Activated CD4-positive, alpha-beta T cell treated with anti-CD3 and anti-CD28 coated beads for 36 hours (primary cell): Measurements from ENCODE around the gene SCAMP2. TPM values are rescaled to one million over a fixed set of nuclear protein-coding genes. Genes with fewer than 3 reads are reported as not detected.

ENCODE experiments used
- ATAC-seq: fragments of 200-7000 bp; cut with Tn5 transposase; one replicate; pipeline ENCODE4 v1.10.0; 2021; ENCODE audit warnings: mild to moderate bottlenecking, moderate library complexity
- CTCF ChIA-PET: fragments of 350-600 bp; sonication (Branson Sonifier 250); formaldehyde crosslinking; loops from one replicate; lab custom pipeline; 2021; ENCODE audit warnings: antibody characterized with exemption; lab: Charles Lee
- POLR2A ChIA-PET: fragments of 350-600 bp; sonication (Branson Sonifier 250); formaldehyde crosslinking; loops from one replicate; lab custom pipeline; 2021; ENCODE audit warnings: antibody characterized with exemption, inconsistent platforms; lab: Charles Lee
- DNase-seq: peaks from one replicate; pipeline ENCODE4 v3.0.0-alpha.2; 2020
- H3K27ac Mint-ChIP-seq: one replicate; pipeline ENCODE4 v1.8.0; 2021; ENCODE audit warnings: mixed read lengths
- H3K27me3 Mint-ChIP-seq: one replicate; pipeline ENCODE4 v1.8.0; 2021; ENCODE audit warnings: mixed read lengths
- H3K36me3 Mint-ChIP-seq: one replicate; pipeline ENCODE4 v1.8.0; 2021; ENCODE audit warnings: low read depth, mixed read lengths
- H3K4me1 Mint-ChIP-seq: one replicate; pipeline ENCODE4 v1.8.0; 2021; ENCODE audit warnings: mixed read lengths
- H3K4me3 Mint-ChIP-seq: one replicate; pipeline ENCODE4 v1.8.0; 2021; ENCODE audit warnings: mild to moderate bottlenecking, moderate library complexity, mixed read lengths
- H3K9me3 Mint-ChIP-seq: one replicate; pipeline ENCODE4 v1.8.0; 2021; ENCODE audit warnings: low read depth, mixed read lengths
- intact Hi-C, 2 experiments: fragments of 100-400 bp; cut with DNase I in 1 of 2; cut with micrococcal nuclease in 1 of 2; formaldehyde crosslinking; loops; one replicate each; pipeline versions ENCODE4 v1.14.2 to v1.15.1; 2022 to 2024; cut with DNase I, micrococcal nuclease
- total RNA-seq, 2 experiments: library from RNA; stranded (reverse); gene quantifications; one replicate each; pipeline ENCODE4 v1.2.3, GENCODE V29; 2021

SCAMP2 gene
- total RNA-seq, 2 experiments from 2014 or later = 61.6 to 83.4 TPM

DNA sequence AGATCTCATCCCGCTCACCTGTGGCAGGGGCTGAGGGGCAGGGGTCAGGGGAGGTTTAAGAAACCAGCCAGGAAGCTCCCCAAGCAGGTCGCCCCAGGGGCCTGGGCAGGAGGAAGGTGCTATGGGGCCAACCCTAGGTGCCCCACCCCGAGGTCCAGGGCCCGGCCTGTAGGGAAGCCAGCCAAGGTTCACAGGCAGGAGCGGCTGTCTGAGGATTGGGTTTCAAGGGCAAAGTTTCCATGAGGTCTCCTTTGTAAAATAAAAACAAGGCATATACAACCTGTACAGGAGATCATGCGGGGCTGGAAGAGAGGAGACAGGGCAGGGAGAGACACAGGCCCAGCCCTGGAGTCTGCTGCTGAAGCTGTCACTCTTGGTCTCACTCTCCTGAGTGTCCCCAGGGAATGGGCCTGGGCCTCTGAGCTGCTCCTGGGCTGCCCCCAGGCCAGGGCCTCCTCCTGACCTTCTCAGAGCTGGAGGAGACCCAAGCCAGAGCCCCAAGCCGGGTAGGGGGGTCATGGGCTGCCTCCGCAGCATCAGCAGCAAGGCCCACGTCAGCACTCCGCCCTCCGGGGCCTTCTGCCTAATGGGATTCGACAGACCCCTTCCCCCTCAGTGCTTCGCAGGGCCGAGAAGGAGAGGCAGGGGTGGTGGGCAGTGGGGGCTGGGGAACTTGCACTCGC, 41.2 kb downstream of the SCAMP2 start:
- ChIA-PET POLR2A (no interaction called here), CTCF (interaction anchor here (2.0 kb wide), 1 partner anchor 69 kb away, joined by 13 read pairs; no protein-coding TSS in a partner anchor)
- Mint-ChIP-seq H3K27ac (no peak overlapping the region), H3K4me3 (no peak overlapping the region), H3K9me3 (no peaks in the 10 kb centered on the region), H3K36me3 (peaks cover 3% of the 10 kb centered on the region), H3K4me1 (peaks cover 13% of the 10 kb centered on the region), H3K27me3 (peaks cover 11% of the 10 kb centered on the region)
- intact Hi-C loops = no loop called here
- DNase-seq (no peak), ATAC-seq (no peak)

DNA sequence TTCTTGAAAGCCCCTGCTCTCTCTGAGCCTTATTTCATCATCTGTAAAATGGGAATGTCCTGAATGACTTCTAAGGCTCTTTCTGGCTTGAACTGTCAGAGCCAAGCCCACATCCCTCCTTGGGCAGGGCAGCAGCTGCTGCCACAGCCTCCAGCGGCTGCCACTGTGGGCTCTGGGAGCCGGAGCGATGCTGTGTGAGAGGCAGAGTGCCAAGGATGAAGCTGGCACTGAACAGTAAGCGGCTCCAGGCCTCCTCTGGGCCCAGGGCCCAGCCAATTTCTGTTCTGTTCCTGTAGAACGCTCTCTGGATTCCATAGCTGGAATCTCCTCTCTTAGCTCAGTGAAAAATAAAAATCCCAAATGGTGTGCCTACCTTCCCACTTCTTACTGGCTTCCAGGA, 42.3 kb downstream of the SCAMP2 start:
- DNase-seq (no peak), ATAC-seq (no peak)
- H3K4me3 Mint-ChIP-seq = no peak overlapping the region
- ChIA-PET CTCF (interaction anchor here (0.6 to 1.9 kb wide), 2 partner anchors 61 to 193 kb away, joined by 3 to 5 read pairs; no protein-coding TSS in a partner anchor), POLR2A (no interaction called here)
- no peaks in the 10 kb centered on the region for H3K9me3 Mint-ChIP-seq
- H3K4me1 Mint-ChIP-seq = peaks cover 13% of the 10 kb centered on the region
- peaks cover 3% of the 10 kb centered on the region for H3K36me3 Mint-ChIP-seq
- H3K27ac Mint-ChIP-seq = peak overlapping the region; percentile 37
- intact Hi-C loops = no loop called here
- H3K27me3 Mint-ChIP-seq = peaks cover 16% of the 10 kb centered on the region

DNA sequence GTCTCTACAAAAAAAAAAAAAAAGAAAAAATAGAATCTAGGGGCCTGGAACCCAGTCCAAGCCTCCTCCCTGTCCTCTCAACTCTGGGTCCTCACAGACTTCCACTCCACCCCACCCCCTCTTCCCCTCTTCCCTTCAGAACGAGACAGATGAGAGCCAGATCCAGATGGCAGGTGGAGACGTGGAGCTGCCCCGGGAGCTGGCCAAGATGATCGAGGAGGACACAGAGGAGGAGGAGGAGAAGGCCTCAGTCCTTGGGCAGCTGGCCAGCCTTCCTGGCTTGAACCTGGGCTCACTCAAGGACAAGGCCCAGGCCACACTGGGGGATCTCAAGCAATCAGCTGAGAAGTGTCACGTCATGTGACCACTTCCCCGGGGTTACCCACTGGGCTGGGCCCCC, 43.2 kb downstream of the SCAMP2 start:
- Mint-ChIP-seq H3K27me3 (peaks cover 18% of the 10 kb centered on the region), H3K4me1 (peaks cover 13% of the 10 kb centered on the region), H3K4me3 (no peak overlapping the region), H3K36me3 (peaks cover under 1% of the 10 kb centered on the region), H3K9me3 (no peaks in the 10 kb centered on the region), H3K27ac (no peak overlapping the region)
- ATAC-seq = no peak
- ChIA-PET POLR2A (interaction anchor here (0.7 kb wide), 1 partner anchor 49 kb away, joined by 5 read pairs; no protein-coding TSS in a partner anchor), CTCF (interaction anchor here (0.6 to 1.9 kb wide), 4 partner anchors 42 to 60 kb away, joined by 3 to 5 read pairs (median 3); no protein-coding TSS in a partner anchor)
- intact Hi-C loops = no loop called here
- no peak for DNase-seq

DNA sequence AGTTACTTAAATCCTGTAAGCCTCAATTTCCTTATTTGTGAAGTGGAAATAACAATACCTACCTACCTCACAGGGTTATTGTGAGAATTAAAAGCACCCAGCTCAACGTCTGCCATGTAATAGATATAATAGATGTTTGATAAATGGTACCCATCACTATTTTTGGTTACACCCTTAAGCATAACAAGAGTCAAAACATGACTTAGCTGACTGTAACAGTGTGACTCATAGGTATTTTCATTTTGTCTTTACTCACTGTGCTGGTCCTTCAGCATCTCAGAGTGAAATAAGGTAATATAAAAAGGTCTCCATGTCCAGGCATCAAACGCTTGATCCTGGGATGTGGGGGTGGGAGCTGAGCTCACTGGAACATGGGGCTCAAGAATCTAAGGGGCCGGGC, 43.7 kb downstream of the SCAMP2 start:
- intact Hi-C loops = no loop called here
- ATAC-seq (peak; percentile 97), DNase-seq (no peak)
- peaks cover 13% of the 10 kb centered on the region for H3K4me1 Mint-ChIP-seq
- no peaks in the 10 kb centered on the region for H3K36me3 Mint-ChIP-seq
- H3K4me3 Mint-ChIP-seq = no peak overlapping the region
- H3K9me3 Mint-ChIP-seq = no peaks in the 10 kb centered on the region
- H3K27me3 Mint-ChIP-seq = peaks cover 22% of the 10 kb centered on the region
- POLR2A ChIA-PET = interaction anchor here (0.7 kb wide), 1 partner anchor 49 kb away, joined by 5 read pairs; no protein-coding TSS in a partner anchor
- CTCF ChIA-PET = interaction anchor here (0.7 to 1.9 kb wide), 4 partner anchors 42 to 120 kb away, joined by 3 to 5 read pairs (median 4); no protein-coding TSS in a partner anchor
- H3K27ac Mint-ChIP-seq = no peak overlapping the region

DNA sequence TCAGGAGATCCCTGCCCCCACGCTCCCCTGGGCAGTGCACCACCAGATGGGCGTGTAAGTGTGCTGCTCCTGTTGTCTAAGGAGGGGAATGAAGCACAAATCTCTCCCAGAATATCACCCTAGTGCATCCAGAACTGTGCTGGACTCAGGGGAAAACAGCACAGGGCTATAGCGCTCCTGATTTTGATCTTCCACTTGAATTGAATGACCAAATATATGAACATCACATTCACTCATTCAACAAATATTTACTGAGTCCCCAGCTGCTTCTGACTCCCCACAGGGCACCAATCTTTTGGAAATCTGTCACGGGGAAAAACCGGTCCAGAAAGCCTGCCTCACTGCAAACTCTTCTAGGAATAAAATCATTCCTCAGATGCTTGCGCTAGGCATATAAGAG, 44.3 kb downstream of the SCAMP2 start:
- Mint-ChIP-seq H3K27me3 (peaks cover 22% of the 10 kb centered on the region), H3K27ac (no peak overlapping the region), H3K9me3 (no peaks in the 10 kb centered on the region), H3K4me3 (no peak overlapping the region), H3K36me3 (no peaks in the 10 kb centered on the region), H3K4me1 (peaks cover 13% of the 10 kb centered on the region)
- intact Hi-C loops = no loop called here
- CTCF ChIA-PET = interaction anchor here (0.6 to 1.9 kb wide), 5 partner anchors 41 to 1122 kb away, joined by 3 to 6 read pairs (median 5); no protein-coding TSS in a partner anchor
- ATAC-seq (no peak), DNase-seq (no peak)
- POLR2A ChIA-PET = no interaction called here

DNA sequence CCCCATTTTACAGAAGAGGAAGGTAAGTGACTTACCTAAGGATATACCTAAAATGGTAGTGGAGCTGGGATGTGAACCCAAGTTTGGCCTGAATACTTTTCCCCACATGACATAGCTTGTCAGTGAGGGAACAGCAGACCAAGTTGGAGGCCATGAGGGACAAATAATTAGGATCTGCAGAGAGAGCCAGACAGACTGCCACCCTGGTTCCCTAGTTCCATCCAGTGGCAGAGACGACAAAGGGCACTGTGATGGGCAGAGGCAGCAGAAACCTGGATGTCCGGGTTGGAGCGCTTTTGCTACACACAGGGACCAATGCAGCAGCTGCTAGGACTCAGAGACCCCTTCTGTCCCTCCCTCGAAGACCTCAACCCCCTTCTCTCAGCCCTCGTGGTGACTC, 45.6 kb downstream of the SCAMP2 start:
- POLR2A ChIA-PET = no interaction called here

DNA sequence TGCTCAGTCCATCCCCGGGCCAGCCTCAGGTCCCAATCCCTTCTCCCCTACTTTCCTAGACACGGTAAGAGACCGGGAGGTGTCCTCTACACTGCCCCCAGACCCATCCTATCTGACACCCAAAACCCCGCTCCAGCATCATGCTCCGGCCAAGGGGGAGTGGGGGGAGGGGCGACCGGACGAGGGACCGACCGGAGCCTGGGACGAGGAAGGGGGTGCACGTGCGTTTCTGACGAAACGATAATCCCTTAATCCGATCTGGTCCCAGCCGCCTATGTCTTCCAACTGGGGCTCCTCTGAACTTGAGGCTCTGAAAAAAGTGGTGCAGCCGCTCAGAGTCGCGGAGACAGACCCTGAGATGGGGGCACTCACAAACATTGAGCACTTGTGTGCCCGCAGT, 46.2 kb downstream of the SCAMP2 start:
- Mint-ChIP-seq H3K27me3 (peaks cover 22% of the 10 kb centered on the region), H3K27ac (no peak overlapping the region), H3K4me3 (no peak overlapping the region), H3K4me1 (peaks cover 13% of the 10 kb centered on the region), H3K36me3 (no peaks in the 10 kb centered on the region), H3K9me3 (no peaks in the 10 kb centered on the region)
- intact Hi-C loops = loop anchor here in 1 of 2 experiments (2.0 kb wide), 1 partner anchor 168 kb away; the partner anchor contains the start of gene SCAMP5
- ChIA-PET CTCF (interaction anchor here (0.7 to 1.9 kb wide), 6 partner anchors 8 to 116 kb away, joined by 3 to 5 read pairs (median 3); no protein-coding TSS in a partner anchor), POLR2A (no interaction called here)
- ATAC-seq (no peak), DNase-seq (no peak)

More for the DNA sequence above, 45.6 kb downstream of the SCAMP2 start:
- Mint-ChIP-seq H3K27ac (no peak overlapping the region), H3K36me3 (no peaks in the 10 kb centered on the region), H3K4me1 (peaks cover 13% of the 10 kb centered on the region), H3K9me3 (no peaks in the 10 kb centered on the region), H3K27me3 (peaks cover 22% of the 10 kb centered on the region), H3K4me3 (no peak overlapping the region)
- CTCF ChIA-PET = interaction anchor here (0.5 to 1.9 kb wide), 8 partner anchors 15 to 115 kb away, joined by 3 to 5 read pairs (median 3); partner anchors contain the start of gene CSK
- DNase-seq (no peak), ATAC-seq (no peak)
- intact Hi-C loops = loop anchor here in 1 of 2 experiments (2.0 kb wide), 1 partner anchor 167 kb away; the partner anchor contains the start of gene SCAMP5

DNA sequence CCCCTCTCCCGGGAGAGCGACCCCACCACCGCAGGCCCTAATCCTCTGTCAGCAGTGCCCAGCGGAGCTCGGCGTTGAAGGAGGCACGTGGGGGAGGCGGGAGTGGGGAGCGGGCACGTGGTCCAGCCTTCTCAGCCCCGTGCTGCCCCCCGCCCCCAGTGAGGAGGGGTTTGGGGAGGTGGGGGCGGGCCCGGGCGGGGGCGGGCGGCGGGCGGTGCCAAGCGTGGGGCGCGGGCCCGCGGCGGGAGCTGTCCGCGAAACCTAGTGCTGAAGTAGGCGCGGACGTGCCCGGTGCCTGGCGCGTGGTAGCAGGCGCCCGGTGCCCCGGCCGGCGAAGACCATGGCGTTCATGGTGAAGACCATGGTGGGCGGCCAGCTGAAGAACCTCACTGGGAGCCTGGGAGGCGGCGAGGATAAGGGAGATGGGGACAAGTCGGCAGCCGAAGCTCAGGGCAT, 46.8 kb downstream of the SCAMP2 start, which contains the start of gene CPLX3:
CPLX3 (plus strand) TSS at position 264 of the 456 bp plus-strand sequence; CDS start at position 341, 77 bp downstream.
- H3K9me3 Mint-ChIP-seq = no peaks in the 10 kb centered on the region
- H3K36me3 Mint-ChIP-seq = no peaks in the 10 kb centered on the region
- peak; percentile 69 for DNase-seq
- no peak within 1 kb of the TSS for H3K4me3 Mint-ChIP-seq
- no peak within 1 kb of the TSS for H3K27ac Mint-ChIP-seq
- ChIA-PET CTCF (interaction anchor here (0.9 to 1.9 kb wide), 4 partner anchors 9 to 76 kb away, joined by 3 to 5 read pairs (median 4); no protein-coding TSS in a partner anchor), POLR2A (no interaction called here)
- H3K27me3 Mint-ChIP-seq = peaks cover 22% of the 10 kb centered on the region
- no peak for ATAC-seq
- peaks cover 13% of the 10 kb centered on the region for H3K4me1 Mint-ChIP-seq
- intact Hi-C loops = loop anchor here in 1 of 2 experiments (2.0 kb wide), 1 partner anchor 168 kb away; the partner anchor contains the start of gene SCAMP5

DNA sequence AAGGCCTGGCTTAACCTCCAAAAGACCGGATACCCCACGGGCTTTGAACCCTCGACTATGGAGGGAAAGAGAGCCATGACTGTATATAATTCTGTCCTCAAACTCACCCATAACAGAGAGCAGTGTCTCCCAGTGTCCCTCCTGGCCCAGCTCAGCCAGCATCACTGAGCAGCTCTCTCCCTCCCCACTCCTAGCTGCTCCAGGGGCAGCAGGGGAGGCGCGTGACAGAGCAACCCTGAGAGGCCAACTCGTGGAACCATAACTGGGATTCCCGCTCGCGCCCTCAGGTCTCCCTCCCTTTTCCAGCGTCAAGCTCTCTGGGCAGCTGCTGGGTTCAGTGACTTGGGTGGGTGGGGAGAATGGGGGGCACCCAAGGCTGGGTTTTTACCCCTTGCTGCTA, 47.3 kb downstream of the SCAMP2 start:
- POLR2A ChIA-PET = interaction anchor here (0.6 kb wide), 1 partner anchor 56 kb away, joined by 4 read pairs; no protein-coding TSS in a partner anchor
- no peaks in the 10 kb centered on the region for H3K9me3 Mint-ChIP-seq
- intact Hi-C loops = loop anchor here in 1 of 2 experiments (2.0 kb wide), 1 partner anchor 169 kb away; the partner anchor contains the start of gene SCAMP5
- CTCF ChIA-PET = interaction anchor here (0.6 to 1.9 kb wide), 4 partner anchors 10 to 418 kb away, joined by 3 to 5 read pairs (median 3); no protein-coding TSS in a partner anchor
- no peak overlapping the region for H3K27ac Mint-ChIP-seq
- H3K4me1 Mint-ChIP-seq = peaks cover 13% of the 10 kb centered on the region
- H3K27me3 Mint-ChIP-seq = peaks cover 22% of the 10 kb centered on the region
- no peaks in the 10 kb centered on the region for H3K36me3 Mint-ChIP-seq
- H3K4me3 Mint-ChIP-seq = no peak overlapping the region
- DNase-seq (no peak), ATAC-seq (no peak)

DNA sequence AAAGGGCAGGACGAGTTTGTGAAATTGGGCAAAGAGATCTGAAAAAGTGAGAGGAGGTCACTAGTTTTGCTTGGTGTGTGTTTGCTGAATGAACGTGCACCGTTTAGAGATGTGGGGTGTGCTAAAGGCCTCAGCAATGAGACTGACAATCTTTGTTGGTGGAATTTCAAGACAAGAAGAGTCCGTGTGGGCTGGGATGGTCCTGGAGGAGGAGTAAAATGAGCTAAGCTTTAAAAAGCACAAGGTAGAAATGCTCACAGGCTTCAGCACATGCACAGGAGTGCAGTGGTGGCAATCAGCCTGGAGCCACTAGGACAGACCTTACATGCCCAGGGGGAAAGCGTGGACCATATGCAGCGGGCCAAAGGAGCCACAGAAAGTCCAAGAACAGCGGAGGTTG, 48.2 kb downstream of the SCAMP2 start:
- ChIA-PET POLR2A (no interaction called here), CTCF (interaction anchor here (1.1 to 1.9 kb wide), 3 partner anchors 9 to 77 kb away, joined by 3 to 5 read pairs (median 3); no protein-coding TSS in a partner anchor)
- Mint-ChIP-seq H3K27me3 (peaks cover 22% of the 10 kb centered on the region), H3K27ac (no peak overlapping the region), H3K9me3 (no peaks in the 10 kb centered on the region), H3K36me3 (no peaks in the 10 kb centered on the region), H3K4me3 (no peak overlapping the region), H3K4me1 (peaks cover 9% of the 10 kb centered on the region)
- intact Hi-C loops = no loop called here
- DNase-seq = no peak
- ATAC-seq = no peak

DNA sequence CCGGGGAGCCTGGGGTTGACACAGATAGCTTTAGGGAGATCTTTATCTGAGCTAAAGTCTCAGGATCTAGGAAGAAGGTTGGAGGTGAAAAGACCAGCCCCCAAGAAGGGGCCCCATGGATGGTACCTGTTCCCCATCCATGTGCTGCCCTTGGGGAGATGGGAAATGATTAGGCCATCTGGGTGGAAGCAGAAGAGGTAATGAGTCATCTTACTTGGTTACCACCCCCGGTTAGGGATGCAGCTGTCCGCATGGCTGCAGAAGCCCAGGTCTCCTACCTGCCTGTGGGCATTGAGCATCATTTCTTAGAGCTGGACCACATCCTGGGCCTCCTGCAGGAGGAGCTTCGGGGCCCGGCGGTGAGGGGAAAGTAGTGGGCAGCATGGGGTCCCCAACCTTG, 49.8 kb downstream of the SCAMP2 start:
- POLR2A ChIA-PET = no interaction called here
- Mint-ChIP-seq H3K4me3 (no peak overlapping the region), H3K9me3 (no peaks in the 10 kb centered on the region), H3K27me3 (peaks cover 20% of the 10 kb centered on the region), H3K4me1 (peaks cover 10% of the 10 kb centered on the region), H3K27ac (no peak overlapping the region), H3K36me3 (no peaks in the 10 kb centered on the region)
- DNase-seq (no peak), ATAC-seq (no peak)
- CTCF ChIA-PET = interaction anchor here (0.6 to 3.4 kb wide), 4 partner anchors 54 to 134 kb away, joined by 3 to 9 read pairs (median 4); partner anchors contain the start of gene RPP25
- intact Hi-C loops = no loop called here
